Psoas muscle (tissue), 8 donors: Measurements from ENCODE around the gene SLC22A23. TPM values are rescaled to one million over a fixed set of nuclear protein-coding genes. Genes with fewer than 3 reads are reported as not detected.
A peak's percentile ranks its signal among the peaks of the same experiment; 100 is the strongest.

ENCODE experiments used
- ATAC-seq, 4 donors: fragments of 200-7000 bp; cut with Tn5 transposase; one replicate each; pipeline ENCODE4 v1.9.1; 2020; ENCODE audit warnings: moderate library complexity in 3 of 4, mild to moderate bottlenecking in 2 of 4
- DNase-seq, 2 donors: peaks; one replicate each; pipeline ENCODE4 v3.0.0-alpha.2; 2020
- H3K27ac ChIP-seq: fragments of 200-600 bp; one replicate; pipeline ENCODE4 v1.8.0; 2022
- H3K27me3 ChIP-seq, 3 donors: fragments of 200-600 bp in 1 of 3; one replicate each; pipeline versions ENCODE4 v1.6.1 to v1.8.0; 2013 to 2022; ENCODE audit warnings: low read length in 2 of 3, mild to moderate bottlenecking in 2 of 3, moderate library complexity in 1 of 3; ENCODE audit not compliant: insufficient read depth in 3 of 3
- H3K36me3 ChIP-seq, 2 donors: fragments of 200-600 bp in 1 of 2; one replicate each; pipeline versions ENCODE4 v1.6.1 to v1.8.0; 2013 to 2022; ENCODE audit warnings: low read depth in 1 of 2, mild to moderate bottlenecking in 1 of 2, moderate library complexity in 1 of 2; ENCODE audit not compliant: insufficient read depth in 1 of 2
- H3K4me1 ChIP-seq: fragments of 200-600 bp; one replicate; pipeline ENCODE4 v1.8.0; 2022
- H3K4me3 ChIP-seq: fragments of 200-600 bp; one replicate; pipeline ENCODE4 v1.8.0; 2022; ENCODE audit warnings: mild to moderate bottlenecking
- H3K9me3 ChIP-seq: fragments of 200-600 bp; one replicate; pipeline ENCODE4 v1.8.0; 2022
- WGBS, 3 donors: extraction: QIAGEN DNeasy Blood & Tissue Kit; methylation state at CpG; one replicate each; pipeline versions ENCODE4 v1.1.6 to v1.1.7; 2013; 5-methylcytosine and 5-hydroxymethylcytosine counted together
- intact Hi-C, 2 donors: fragments of 100-400 bp; cut with DNase I; formaldehyde crosslinking; loops; one replicate each; pipeline versions ENCODE4 v1.11.0 to v1.14.2; 2022
- polyA plus RNA-seq, 3 donors: library from polyadenylated mRNA; stranded (reverse); fragments of 200-250 nt; gene quantifications; one replicate each; pipeline ENCODE4 v1.2.3, GENCODE V29; 2013
- total RNA-seq, 4 donors: library from RNA; stranded (reverse); fragmentation: NEBNext Ultra II Directional in 2 of 4; extraction: Animal tissue kit (Norgen Biotek cat#: 25700) in 2 of 4; gene quantifications; one replicate each; pipeline versions ENCODE4 v1.2.1 to v1.2.4, GENCODE V29; 2021 to 2023
- TF ChIP-seq, protein P1 (sequence below): fragments of 200-600 bp; IDR thresholded peaks from one replicate; pipeline ENCODE4 v1.8.0; 2022; ENCODE audit warnings: antibody characterized with exemption
- donor health status: healthy with polysubstance abuse.
- donor health status: DM: no; HTN: no; CAD: no; lungs with moderate emphysema.
- donor health status: Bipolar disorder and iron deficiency.
- donor health status: healthy.
- donor health status: DM: yes; HTN: yes; CAD: no.
- donor health status: DM: no; HTN: no; CAD: no.
- donor health status: DM: no; HTN: no; CAD: no.
- donor health status: DM: yes; HTN: yes; CAD: no.

SLC22A23 gene
- total and polyA plus RNA-seq, 7 donors, result 4.6 to 13.7 (median 8.7) TPM

DNA sequence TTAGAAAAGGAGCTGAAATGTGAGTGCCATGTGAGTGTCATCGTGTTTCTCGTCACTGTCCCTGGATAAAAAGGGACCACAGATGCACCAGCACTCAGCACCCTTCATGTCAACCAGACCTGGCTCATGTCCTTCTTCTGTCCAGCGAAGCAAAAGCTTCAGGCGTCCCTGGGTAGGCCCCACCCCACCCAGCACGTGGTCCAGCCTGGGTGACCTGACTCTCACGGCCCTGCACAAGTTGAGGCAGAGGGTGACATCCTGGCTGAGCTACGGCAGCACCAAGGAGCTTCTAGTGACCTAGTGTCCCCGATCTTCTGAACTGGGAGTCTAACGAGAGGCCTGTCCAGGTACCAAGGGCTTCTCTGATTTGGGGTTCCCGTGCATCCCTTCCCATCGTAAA lies 160.3 kb downstream of the SLC22A23 start:
- intact Hi-C loops, result no loop called here

DNA sequence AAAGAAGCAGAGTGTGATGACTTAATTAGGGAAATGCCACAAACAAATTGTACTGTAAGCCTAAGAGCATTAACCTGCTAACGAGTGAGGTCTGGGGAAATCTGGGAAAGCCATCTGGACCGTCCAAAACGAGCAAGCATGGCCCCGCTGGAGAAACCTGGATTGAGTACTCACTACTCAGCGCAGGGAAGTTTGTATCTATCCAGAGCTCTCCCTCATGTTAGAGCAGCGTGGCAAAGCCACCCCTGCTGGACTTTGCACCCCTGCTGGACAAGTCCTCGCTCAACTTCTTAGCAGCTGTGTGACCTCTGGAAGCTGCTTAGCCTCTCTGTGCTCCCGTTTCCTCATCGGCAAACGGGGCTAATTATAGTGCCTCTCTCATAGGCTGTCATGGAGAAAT lies 160.8 kb downstream of the SLC22A23 start:
- DNase-seq, result peak in 1 of 2 donors; percentile 19
- H3K27me3 ChIP-seq, result no peaks in the 10 kb centered on the region
- peaks cover 0 to 5% of the 10 kb centered on the region in 2 donors for H3K36me3 ChIP-seq
- H3K4me1 ChIP-seq, result peaks cover 9% of the 10 kb centered on the region
- intact Hi-C loops, result no loop called here
- TF ChIP-seq, protein P1, sequence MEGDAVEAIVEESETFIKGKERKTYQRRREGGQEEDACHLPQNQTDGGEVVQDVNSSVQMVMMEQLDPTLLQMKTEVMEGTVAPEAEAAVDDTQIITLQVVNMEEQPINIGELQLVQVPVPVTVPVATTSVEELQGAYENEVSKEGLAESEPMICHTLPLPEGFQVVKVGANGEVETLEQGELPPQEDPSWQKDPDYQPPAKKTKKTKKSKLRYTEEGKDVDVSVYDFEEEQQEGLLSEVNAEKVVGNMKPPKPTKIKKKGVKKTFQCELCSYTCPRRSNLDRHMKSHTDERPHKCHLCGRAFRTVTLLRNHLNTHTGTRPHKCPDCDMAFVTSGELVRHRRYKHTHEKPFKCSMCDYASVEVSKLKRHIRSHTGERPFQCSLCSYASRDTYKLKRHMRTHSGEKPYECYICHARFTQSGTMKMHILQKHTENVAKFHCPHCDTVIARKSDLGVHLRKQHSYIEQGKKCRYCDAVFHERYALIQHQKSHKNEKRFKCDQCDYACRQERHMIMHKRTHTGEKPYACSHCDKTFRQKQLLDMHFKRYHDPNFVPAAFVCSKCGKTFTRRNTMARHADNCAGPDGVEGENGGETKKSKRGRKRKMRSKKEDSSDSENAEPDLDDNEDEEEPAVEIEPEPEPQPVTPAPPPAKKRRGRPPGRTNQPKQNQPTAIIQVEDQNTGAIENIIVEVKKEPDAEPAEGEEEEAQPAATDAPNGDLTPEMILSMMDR, result no peak
- H3K27ac ChIP-seq, result peak overlapping the region; percentile 49
- ATAC-seq, result no peak
- no peaks in the 10 kb centered on the region for H3K9me3 ChIP-seq
- no peak overlapping the region for H3K4me3 ChIP-seq
- 67 to 72% (median 70%) methylated on average over 10 of the region's 10 CpGs for WGBS, 3 donors

More for the DNA sequence above, 160.3 kb downstream of the SLC22A23 start:
- no peak for ATAC-seq
- Histone ChIP-seq H3K27ac (no peak overlapping the region), H3K4me1 (peaks cover 9% of the 10 kb centered on the region), H3K27me3 (no peaks in the 10 kb centered on the region), H3K9me3 (no peaks in the 10 kb centered on the region), H3K36me3 (peaks cover 0 to 5% of the 10 kb centered on the region in 2 donors), H3K4me3 (no peak overlapping the region)
- TF ChIP-seq, protein P1, result no peak
- WGBS, 3 donors, result 90 to 93% (median 90%) methylated on average over 11 of the region's 11 CpGs
- DNase-seq, result peak in 1 of 2 donors; percentile 38

- intact Hi-C loops, result no loop called here
- no peak overlapping the region for H3K4me3 ChIP-seq
- TF ChIP-seq, protein P1, result peak; percentile 33
- H3K9me3 ChIP-seq, result no peaks in the 10 kb centered on the region
- H3K36me3 ChIP-seq, result peaks cover 0 to 5% of the 10 kb centered on the region in 2 donors
- H3K27me3 ChIP-seq, result no peaks in the 10 kb centered on the region
- peak overlapping the region; percentile 49 for H3K27ac ChIP-seq
- peaks cover 9% of the 10 kb centered on the region for H3K4me1 ChIP-seq
- DNase-seq (peak; percentile 72 to 89), ATAC-seq (peak; percentile 94 to 96 (median 96))
- 50 to 51% (median 51%) methylated on average over 29 of the region's 29 CpGs for WGBS, 3 donors
These were observed 161.7 kb downstream of the SLC22A23 start for GRCh38 chr6:3294921-3295871.

GRCh38 chr6:3294396-3294795 lies 162.5 kb downstream of the SLC22A23 start:
- Histone ChIP-seq H3K4me1 (peaks cover 9% of the 10 kb centered on the region), H3K36me3 (peaks cover 0 to 5% of the 10 kb centered on the region in 2 donors), H3K27me3 (no peaks in the 10 kb centered on the region), H3K4me3 (no peak overlapping the region), H3K27ac (no peak overlapping the region), H3K9me3 (no peaks in the 10 kb centered on the region)
- 80 to 81% (median 80%) methylated on average over 8 of the region's 8 CpGs for WGBS, 3 donors
- no peak for ATAC-seq
- TF ChIP-seq, protein P1, result no peak
- intact Hi-C loops, result no loop called here
- DNase-seq, result peak in 1 of 2 donors; percentile 15
